Mucosa of rectum (tissue), 2 donors: ENCODE measurements around the gene UGT3A2.

Source experiments
- H3K27ac ChIP-seq, 2 donors: one replicate each; pipeline ENCODE4 v1.7.0; 2013; ENCODE audit warnings: inconsistent platforms in 2 of 2, low read depth in 2 of 2, low read length in 2 of 2
- H3K27me3 ChIP-seq, 2 donors: one replicate each; pipeline ENCODE4 v1.7.0; 2013; ENCODE audit warnings: low read length in 2 of 2; ENCODE audit not compliant: control insufficient read depth in 2 of 2, insufficient read depth in 2 of 2
- H3K36me3 ChIP-seq, 2 donors: one replicate each; pipeline ENCODE4 v1.7.0; 2013; ENCODE audit warnings: low read length in 2 of 2; ENCODE audit not compliant: control insufficient read depth in 2 of 2, insufficient read depth in 2 of 2
- H3K4me1 ChIP-seq, 2 donors: one replicate each; pipeline ENCODE4 v1.7.0; 2013; ENCODE audit warnings: low read length in 2 of 2, mild to moderate bottlenecking in 1 of 2; ENCODE audit not compliant: control insufficient read depth in 2 of 2, insufficient read depth in 2 of 2
- H3K4me3 ChIP-seq, 2 donors: one replicate each; pipeline ENCODE4 v1.7.0; 2013; ENCODE audit warnings: low read length in 2 of 2
- H3K9ac ChIP-seq, 2 donors: one replicate each; pipeline ENCODE4 v1.7.0; 2013; ENCODE audit warnings: low read length in 2 of 2, low read depth in 1 of 2, mild to moderate bottlenecking in 1 of 2
- H3K9me3 ChIP-seq, 2 donors: one replicate each; pipeline ENCODE4 v1.7.0; 2013; ENCODE audit warnings: low read length in 2 of 2; ENCODE audit not compliant: control insufficient read depth in 2 of 2
- donor health status: healthy.
- donor health status: Normal muscosa, but diverticular disease.

The UGT3A2 gene

DNA sequence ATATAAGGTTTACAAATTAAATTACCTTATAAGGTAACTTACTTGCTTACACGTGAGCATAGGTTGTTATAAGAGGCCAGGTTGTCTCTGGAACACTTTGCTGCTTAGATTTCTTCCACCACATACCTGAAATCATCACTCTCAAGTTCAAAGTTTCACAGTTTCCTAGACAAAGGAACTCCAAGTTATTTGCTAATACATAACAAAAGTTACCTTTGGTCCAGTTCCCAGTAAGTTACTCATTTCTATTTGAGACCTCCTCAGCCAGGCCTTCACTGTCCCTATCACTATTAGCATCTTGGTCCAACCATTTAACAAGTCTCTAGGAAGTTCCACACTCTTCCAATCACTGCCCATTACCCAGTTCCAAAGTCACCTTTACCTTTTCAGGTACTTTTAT lies 57.0 kb downstream of the UGT3A2 start:
- H3K9me3 ChIP-seq = peaks cover 4 to 5% of the 10 kb centered on the region in 2 donors

DNA sequence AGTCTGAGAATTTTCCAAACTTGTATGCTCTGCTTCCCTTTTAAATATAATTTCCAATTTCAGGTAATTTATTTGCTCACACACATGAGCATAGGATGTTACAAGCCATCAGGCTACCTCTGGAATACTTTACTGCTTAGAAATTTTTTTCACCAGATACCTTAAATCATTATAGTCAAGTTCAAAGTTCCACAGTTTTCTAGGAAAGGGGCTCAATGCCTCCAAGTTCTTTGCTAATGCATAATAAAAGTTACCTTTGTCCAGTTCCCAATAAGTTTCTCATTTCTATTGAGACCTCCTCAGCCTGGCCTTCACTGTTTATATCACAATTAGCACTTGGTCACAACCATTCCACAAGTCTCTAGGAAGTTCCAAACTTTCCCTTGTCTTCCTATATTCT lies 59.3 kb downstream of the UGT3A2 start:
- Histone ChIP-seq H3K36me3 (no peaks in the 10 kb centered on the region), H3K9me3 (peaks cover 0 to 4% of the 10 kb centered on the region in 2 donors), H3K9ac (no peak overlapping the region), H3K4me1 (no peaks in the 10 kb centered on the region), H3K27me3 (no peaks in the 10 kb centered on the region), H3K27ac (no peak overlapping the region), H3K4me3 (no peak overlapping the region)

More for the DNA sequence above, 57.0 kb downstream of the UGT3A2 start:
- Histone ChIP-seq H3K27ac (no peak overlapping the region), H3K27me3 (no peaks in the 10 kb centered on the region), H3K4me1 (no peaks in the 10 kb centered on the region), H3K9ac (no peak overlapping the region), H3K4me3 (no peak overlapping the region), H3K36me3 (no peaks in the 10 kb centered on the region)

DNA sequence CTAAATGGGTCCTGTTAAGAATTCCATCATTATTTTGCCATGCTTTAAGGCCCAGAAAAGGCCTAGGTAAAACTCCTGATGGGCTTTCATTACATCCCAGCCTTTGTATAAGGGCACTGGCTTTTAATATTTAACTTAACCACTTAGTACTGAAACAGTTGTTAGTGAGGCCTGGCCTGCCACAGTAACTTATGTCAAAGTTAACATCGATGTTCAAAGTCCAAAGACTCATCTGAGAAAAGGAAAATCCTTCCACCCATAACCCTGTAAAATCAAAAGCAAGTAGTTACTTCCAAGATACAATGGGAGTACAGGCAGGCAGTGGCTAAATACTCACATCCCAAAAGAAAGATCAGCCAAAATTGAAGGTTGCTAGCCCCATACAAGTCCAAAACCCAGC lies 60.5 kb downstream of the UGT3A2 start:
- H3K4me3 ChIP-seq = no peak overlapping the region

DNA sequence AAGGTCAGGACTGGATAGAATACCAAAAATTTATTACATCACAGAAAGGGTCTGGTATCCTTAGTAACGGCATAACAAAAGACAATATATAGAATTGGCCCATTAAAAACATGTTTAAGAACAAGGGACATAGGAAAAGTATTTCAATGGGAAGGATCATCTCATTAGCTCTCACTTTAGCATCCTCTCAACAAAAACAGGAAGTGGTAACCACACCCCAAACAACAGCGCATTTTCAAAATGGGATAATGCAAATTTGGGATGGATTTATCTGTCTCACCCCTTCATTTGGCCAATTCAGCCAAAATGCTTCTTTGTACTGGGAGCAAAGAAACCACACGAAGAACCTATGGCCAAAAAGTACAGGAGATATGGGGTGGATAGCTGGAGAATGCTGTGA lies 65.7 kb downstream of the UGT3A2 start:
- no peak overlapping the region for H3K9ac ChIP-seq
- H3K27me3 ChIP-seq = no peaks in the 10 kb centered on the region
- H3K9me3 ChIP-seq = no peaks in the 10 kb centered on the region
- no peak overlapping the region for H3K27ac ChIP-seq
- H3K4me3 ChIP-seq = no peak overlapping the region
- H3K36me3 ChIP-seq = no peaks in the 10 kb centered on the region
- H3K4me1 ChIP-seq = no peaks in the 10 kb centered on the region

More for the DNA sequence above, 60.5 kb downstream of the UGT3A2 start:
- no peaks in the 10 kb centered on the region for H3K4me1 ChIP-seq
- H3K9ac ChIP-seq = no peak overlapping the region
- H3K27me3 ChIP-seq = no peaks in the 10 kb centered on the region
- H3K36me3 ChIP-seq = no peaks in the 10 kb centered on the region
- H3K9me3 ChIP-seq = peaks cover 0 to 4% of the 10 kb centered on the region in 2 donors
- H3K27ac ChIP-seq = no peak overlapping the region

DNA sequence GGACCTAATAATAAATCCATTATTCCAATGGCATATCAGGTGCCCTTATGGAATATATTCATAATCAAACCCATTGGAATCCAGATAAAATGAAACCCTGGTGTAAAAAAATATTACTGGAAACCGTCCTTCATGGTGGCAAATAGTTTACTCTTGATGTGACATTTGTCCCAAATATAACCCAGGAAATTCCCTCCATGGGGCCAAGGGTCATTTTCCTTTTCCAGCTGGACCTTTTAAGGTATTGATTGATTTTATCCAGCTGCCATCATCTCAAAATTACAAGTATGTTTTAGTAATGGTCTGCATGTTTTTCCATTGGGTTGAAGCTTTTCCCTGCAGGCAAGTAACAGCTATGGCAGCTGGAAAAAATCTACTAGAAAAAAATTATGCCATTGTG lies 67.1 kb downstream of the UGT3A2 start:
- no peak overlapping the region for H3K4me3 ChIP-seq
- no peak overlapping the region for H3K9ac ChIP-seq
- H3K27ac ChIP-seq = no peak overlapping the region
- H3K27me3 ChIP-seq = no peaks in the 10 kb centered on the region
- H3K4me1 ChIP-seq = no peaks in the 10 kb centered on the region
- H3K36me3 ChIP-seq = no peaks in the 10 kb centered on the region
- no peaks in the 10 kb centered on the region for H3K9me3 ChIP-seq

DNA sequence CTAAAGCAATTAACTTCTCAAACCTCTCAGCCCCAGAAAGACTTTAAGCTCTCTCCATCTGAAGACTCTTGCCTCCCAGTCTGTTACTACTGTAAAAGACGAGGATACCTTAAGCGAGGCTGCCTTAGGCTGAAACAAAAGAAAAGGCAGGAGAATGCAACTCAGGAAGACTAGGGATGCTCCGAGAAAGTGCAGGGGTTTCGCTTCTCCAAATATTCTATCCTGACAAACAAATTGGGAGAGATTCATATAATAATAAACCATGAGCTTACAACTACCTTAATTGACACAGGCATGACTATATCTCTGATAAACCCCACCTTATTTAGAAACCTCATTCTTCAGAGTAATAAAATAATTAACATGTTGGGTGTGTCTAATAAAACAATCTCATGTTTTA lies 70.6 kb downstream of the UGT3A2 start:
- Histone ChIP-seq H3K9me3 (no peaks in the 10 kb centered on the region), H3K9ac (no peak overlapping the region), H3K27ac (no peak overlapping the region)

DNA sequence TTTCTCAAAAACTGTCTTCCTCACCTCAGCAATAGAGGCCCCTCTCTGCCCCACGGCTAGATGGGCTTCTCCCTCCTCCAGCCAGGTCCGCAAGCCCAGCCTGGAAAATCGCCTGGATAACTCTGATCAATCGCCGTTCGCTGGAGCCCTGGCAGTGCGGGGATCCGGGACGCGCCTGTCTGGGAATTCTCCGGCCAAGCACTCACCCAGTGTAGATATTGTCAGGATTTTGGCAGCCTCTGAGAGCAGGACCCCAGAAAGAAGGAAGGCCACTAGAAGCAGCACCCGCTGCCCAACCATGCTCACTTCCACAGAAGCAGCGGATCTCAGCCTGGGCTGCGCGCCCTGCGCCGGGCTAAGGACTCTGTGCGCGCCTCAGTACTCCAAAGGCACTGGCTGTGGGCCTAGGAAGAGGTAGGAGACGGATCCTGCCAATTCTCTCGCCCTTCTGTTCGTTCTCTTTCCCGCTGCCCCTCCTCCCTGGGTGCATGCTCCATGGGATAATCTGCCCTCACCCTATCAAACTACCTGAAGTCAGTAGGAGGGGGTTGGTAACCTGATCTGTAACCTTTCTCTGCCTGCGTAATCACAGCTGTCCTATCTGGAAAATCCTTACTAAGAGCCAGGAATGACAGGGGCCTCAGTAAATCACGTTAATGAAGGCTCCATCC lies 75.6 kb downstream of the UGT3A2 start, which contains the start of gene UGT3A1:
Gene UGT3A1 (minus strand): TSS at position 450 of the 671 bp plus-strand sequence. CDS start 150 bp downstream, at position 300.
- Histone ChIP-seq H3K9ac (no peak within 1 kb of the TSS), H3K9me3 (no peaks in the 10 kb centered on the region), H3K27ac (no peak within 1 kb of the TSS), H3K4me3 (no peak within 1 kb of the TSS), H3K27me3 (no peaks in the 10 kb centered on the region), H3K36me3 (no peaks in the 10 kb centered on the region), H3K4me1 (no peaks in the 10 kb centered on the region)

More for the DNA sequence above, 70.6 kb downstream of the UGT3A2 start:
- Histone ChIP-seq H3K36me3 (no peaks in the 10 kb centered on the region), H3K4me1 (no peaks in the 10 kb centered on the region), H3K27me3 (no peaks in the 10 kb centered on the region), H3K4me3 (no peak overlapping the region)

DNA sequence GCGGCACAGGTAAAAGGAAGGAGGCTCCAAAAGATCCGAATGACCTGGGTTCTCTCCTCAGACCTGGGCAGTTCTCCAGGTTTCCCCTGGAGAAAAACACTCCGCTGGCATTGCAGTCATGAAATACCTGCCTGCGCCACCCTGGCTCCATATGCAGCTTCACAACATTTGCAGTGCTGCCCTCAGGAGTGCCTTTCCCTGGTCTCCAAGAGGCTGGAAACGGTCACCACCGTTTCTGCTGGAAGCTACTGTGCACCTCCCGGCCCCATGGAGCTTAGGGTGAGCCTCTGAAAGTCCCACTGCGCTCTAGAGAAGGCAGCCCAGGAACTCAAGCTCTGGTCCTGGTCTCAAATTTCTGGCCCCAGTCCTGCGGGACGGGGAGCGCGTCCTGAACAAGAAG lies 76.2 kb downstream of the UGT3A2 start:
- Histone ChIP-seq H3K36me3 (no peaks in the 10 kb centered on the region), H3K9ac (no peak overlapping the region), H3K27me3 (no peaks in the 10 kb centered on the region), H3K9me3 (no peaks in the 10 kb centered on the region), H3K4me1 (no peaks in the 10 kb centered on the region), H3K27ac (no peak overlapping the region), H3K4me3 (no peak overlapping the region)

DNA sequence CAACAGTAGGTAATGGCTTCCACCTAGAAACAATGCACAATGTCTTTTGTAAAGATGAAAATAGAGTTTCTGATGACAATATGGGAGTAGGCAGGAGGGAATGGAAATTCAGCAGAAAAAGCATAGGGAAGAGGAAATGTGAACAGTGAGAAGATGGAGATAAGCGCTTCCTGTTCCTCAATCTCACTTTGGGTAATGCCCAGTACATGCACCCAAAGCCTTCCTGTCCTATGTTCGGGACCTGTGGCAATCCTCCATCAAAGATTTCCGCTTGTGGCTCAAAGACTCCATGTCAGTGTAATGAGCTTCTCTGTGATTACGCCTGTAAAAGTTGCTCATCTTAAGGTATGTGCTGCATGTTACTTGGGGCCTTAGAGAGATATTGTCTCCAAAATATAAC lies 78.2 kb downstream of the UGT3A2 start:
- Histone ChIP-seq H3K4me1 (no peaks in the 10 kb centered on the region), H3K27ac (no peak overlapping the region), H3K36me3 (no peaks in the 10 kb centered on the region), H3K9ac (no peak overlapping the region), H3K27me3 (no peaks in the 10 kb centered on the region), H3K4me3 (no peak overlapping the region), H3K9me3 (no peaks in the 10 kb centered on the region)

DNA sequence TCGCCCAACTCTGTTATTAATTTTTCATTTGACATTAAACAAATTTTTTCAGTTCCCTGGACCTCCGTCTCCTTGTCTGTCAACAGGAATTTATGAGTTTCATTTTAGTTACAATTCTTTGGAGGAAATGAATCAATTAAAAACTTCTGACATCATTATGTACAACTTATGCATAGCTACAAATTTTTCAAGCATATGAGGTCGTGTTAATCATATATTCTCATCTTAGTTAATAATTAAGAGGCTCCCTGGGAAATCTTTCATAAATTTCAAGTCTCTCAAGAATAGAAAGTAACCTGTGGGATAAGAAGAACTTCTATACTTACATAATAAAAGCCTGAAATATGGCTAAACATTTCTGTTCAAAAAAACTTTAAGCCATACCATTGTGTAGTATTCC lies 78.9 kb downstream of the UGT3A2 start:
- H3K27me3 ChIP-seq = no peaks in the 10 kb centered on the region
- no peak overlapping the region for H3K9ac ChIP-seq
- H3K9me3 ChIP-seq = no peaks in the 10 kb centered on the region
- H3K4me3 ChIP-seq = no peak overlapping the region
- H3K4me1 ChIP-seq = no peaks in the 10 kb centered on the region
- no peak overlapping the region for H3K27ac ChIP-seq
- H3K36me3 ChIP-seq = no peaks in the 10 kb centered on the region
